ENCODE measurements around the gene ATP5F1D. TPM values are rescaled to one million over a fixed set of nuclear protein-coding genes. Genes with fewer than 3 reads are reported as not detected.

ATP5F1D gene
- total and polyA plus RNA-seq, 2 of the 13 experiments (the other 11 are each of a cell fraction or from before 2014, with no cell fraction given), result 39.4 to 78.7 TPM

- TF ChIP-seq ARID3A (IDR thresholded peaks at IDR 0.05; ENCODE audit: low read depth, low read length) (no peak), ZNF552 (CRISPR knock-in tag; IDR thresholded peaks at IDR 0.05; ENCODE audit: borderline replicate concordance) (0 out of 2 replicates have a peak, but pooled peaks have one; percentile 34), IRF9 (CRISPR knock-in tag; IDR thresholded peaks at IDR 0.05; ENCODE audit: borderline replicate concordance) (no peak; the same call in 1 of the 2 replicates), HOXD1 (CRISPR knock-in tag; IDR thresholded peaks at IDR 0.05) (no peak; the same call in 1 of the 2 replicates), YEATS4 (CRISPR knock-in tag; IDR thresholded peaks at IDR 0.05; ENCODE audit: borderline replicate concordance) (peak; percentile 62), EEA1 (CRISPR knock-in tag; IDR thresholded peaks at IDR 0.05; ENCODE audit: borderline replicate concordance) (0 out of 2 replicates have a peak, but pooled peaks have one; percentile 30), FOSL1 (CRISPR knock-in tag; IDR thresholded peaks at IDR 0.05; ENCODE audit: borderline replicate concordance) (no peak), ZNF296 (CRISPR knock-in tag; conservative IDR thresholded peaks at IDR 0.05) (no peak), BCL6 (CRISPR knock-in tag; IDR thresholded peaks at IDR 0.05) (peak; percentile 71), ZNF530 (CRISPR knock-in tag; IDR thresholded peaks at IDR 0.05; ENCODE audit: low read depth) (no peak), MAFF (IDR thresholded peaks at IDR 0.05; ENCODE audit: low read depth, low read length) (no peak), AHR (CRISPR knock-in tag; IDR thresholded peaks at IDR 0.05) (no peak), KMT2B (CRISPR knock-in tag; IDR thresholded peaks at IDR 0.05) (no peak), ZBED4 (CRISPR knock-in tag; IDR thresholded peaks at IDR 0.05; ENCODE audit: borderline replicate concordance) (0 out of 2 replicates have a peak, but pooled peaks have one; percentile 53), ATF3 (CRISPR knock-in tag; IDR thresholded peaks at IDR 0.05) (peak; percentile 51), DBP (CRISPR knock-in tag; IDR thresholded peaks at IDR 0.05; ENCODE audit: not compliant biosample characterization) (no peak), STAT6 (CRISPR knock-in tag; IDR thresholded peaks at IDR 0.05; ENCODE audit: borderline replicate concordance) (no peak), ZNF569 (CRISPR knock-in tag; IDR thresholded peaks at IDR 0.05; ENCODE audit: borderline replicate concordance) (no peak)
Observed at GRCh38 chr19:1266129-1266915, 24.8 kb downstream of the ATP5F1D start (continued).

Data from HepG2 (cell line).